Muscle of leg (tissue), 11 donors: ENCODE measurements around the gene MYEOV. TPM values are rescaled to one million over a fixed set of nuclear protein-coding genes. Genes with fewer than 3 reads are reported as not detected.

Source experiments
- DNase-seq: peaks from one replicate; pipeline ENCODE4 v3.0.0; 2013
- H3K27ac ChIP-seq: one replicate; pipeline ENCODE4 v1.5.1; 2013; ENCODE audit warnings: mild to moderate bottlenecking, low read length, control low read depth
- H3K27me3 ChIP-seq: one replicate; pipeline ENCODE4 v1.6.1; 2013; ENCODE audit warnings: low read length; ENCODE audit not compliant: control insufficient read depth, insufficient read depth
- H3K36me3 ChIP-seq: one replicate; pipeline ENCODE4 v1.6.1; 2013; ENCODE audit warnings: low read length; ENCODE audit not compliant: control insufficient read depth, insufficient read depth
- H3K4me1 ChIP-seq: one replicate; pipeline ENCODE4 v1.6.1; 2013; ENCODE audit warnings: low read length; ENCODE audit not compliant: control insufficient read depth, insufficient read depth
- H3K4me3 ChIP-seq: one replicate; pipeline ENCODE4 v1.5.1; 2013; ENCODE audit warnings: low read length, control low read depth
- H3K9me3 ChIP-seq: replicated peaks from 2 replicates; pipeline ENCODE4 v1.6.1; 2013; ENCODE audit warnings: low read depth, low read length; ENCODE audit not compliant: control insufficient read depth
- WGBS: methylation state at CpG from one replicate; pipeline ENCODE4 v1.1.5; 2013; ENCODE audit warnings: missing lambda C conversion rate; ENCODE audit not compliant: insufficient coverage; 5-methylcytosine and 5-hydroxymethylcytosine counted together
- polyA plus RNA-seq, 8 donors: library from polyadenylated mRNA; unstranded; fragments of 120-200 nt; gene quantifications; one replicate each; pipeline versions ENCODE4 v1.2.1 to v1.2.3, GENCODE V29; 2013; ENCODE audit warnings: inconsistent platforms in 1 of 8, low replicate concordance in 1 of 8; ENCODE audit not compliant: insufficient read length in 8 of 8, insufficient read depth in 1 of 8
- total RNA-seq: library from RNA; stranded (reverse); fragments of 120-200 nt; gene quantifications from one replicate; pipeline ENCODE4 v1.2.4, GENCODE V29; 2013

MYEOV gene
- total and polyA plus RNA-seq, 9 donors: 0.48 to 1.9 (median 1.1) TPM; not detected in 1

DNA sequence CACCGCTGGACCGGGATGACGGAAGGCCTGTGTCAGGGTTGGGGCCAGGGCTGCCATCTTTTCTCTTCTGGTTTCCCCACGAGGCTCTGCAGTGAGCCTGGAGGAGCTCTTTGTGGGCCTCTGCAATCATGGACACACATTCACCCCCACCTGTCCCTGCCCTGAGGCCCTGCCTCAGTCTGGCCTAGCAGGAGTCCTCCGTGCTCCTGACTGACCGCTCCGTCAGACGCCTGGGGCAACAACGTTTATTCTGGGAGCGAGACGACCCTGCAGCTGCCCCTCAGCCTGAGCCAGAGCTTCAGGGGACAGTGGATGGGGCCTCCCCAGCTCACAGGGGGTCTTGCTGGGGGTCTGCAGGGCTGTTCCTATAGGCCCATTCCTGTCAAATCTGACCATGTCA is 8.2 kb upstream of the MYEOV start:
- no peak overlapping the region for H3K27ac ChIP-seq
- no peaks in the 10 kb centered on the region for H3K36me3 ChIP-seq
- DNase-seq: no peak
- H3K4me3 ChIP-seq: no peak overlapping the region
- peaks cover 3% of the 10 kb centered on the region for H3K9me3 ChIP-seq
- H3K27me3 ChIP-seq: peaks cover 13% of the 10 kb centered on the region
- WGBS: 78% methylated on average over 10 of the region's 11 CpGs
- H3K4me1 ChIP-seq: peaks cover 27% of the 10 kb centered on the region

DNA sequence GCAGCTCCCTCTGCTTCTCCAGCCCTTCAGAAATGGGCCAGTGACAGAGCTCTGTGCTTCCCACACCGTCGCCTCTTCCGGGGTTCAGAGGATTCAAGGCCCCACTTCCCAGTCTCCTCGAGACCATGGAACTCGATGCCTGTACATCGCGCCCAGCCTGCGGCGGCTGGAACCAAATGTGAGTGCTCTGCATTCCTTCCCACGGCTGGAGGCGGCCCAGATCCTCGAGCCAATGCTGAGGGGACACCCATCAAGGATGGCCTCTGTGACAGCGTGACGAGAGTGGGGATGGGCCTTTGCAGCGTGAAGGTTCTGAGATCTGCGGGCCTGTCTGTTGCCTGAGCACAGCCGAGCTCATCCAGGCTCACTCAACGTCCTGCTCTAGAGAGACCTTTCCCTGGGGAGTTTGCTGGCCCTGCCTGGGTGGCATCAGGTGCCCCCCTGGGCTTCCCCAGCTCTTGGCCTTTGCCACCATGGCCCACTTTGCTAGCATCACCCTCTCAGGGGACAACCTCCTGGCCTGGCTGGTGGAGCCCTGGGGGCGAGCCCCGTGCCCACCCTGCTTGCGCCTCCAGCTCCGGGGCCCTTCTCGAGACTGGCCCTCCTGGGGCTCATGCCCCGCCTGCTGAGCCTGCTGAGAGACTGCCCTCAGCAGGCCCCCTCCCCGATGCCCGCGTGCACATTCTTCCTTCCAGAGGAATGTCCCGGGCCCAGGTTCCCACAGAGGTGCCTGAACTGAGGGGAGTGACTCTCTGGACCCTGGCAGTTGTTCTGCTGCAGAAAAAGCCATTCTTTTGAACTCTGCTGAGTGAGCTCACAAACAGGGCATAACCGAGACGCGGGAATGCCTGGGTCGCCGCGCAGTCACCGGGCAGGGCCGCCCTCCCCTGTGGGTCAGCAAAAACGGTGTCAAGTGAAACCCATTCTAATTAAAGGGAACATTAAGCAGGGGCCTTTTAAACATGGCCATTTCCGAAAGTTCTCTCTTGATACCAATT is 7.3 kb upstream of the MYEOV start:
- peaks cover 24% of the 10 kb centered on the region for H3K4me1 ChIP-seq
- no peak overlapping the region for H3K4me3 ChIP-seq
- peaks cover 13% of the 10 kb centered on the region for H3K27me3 ChIP-seq
- H3K9me3 ChIP-seq: peaks cover 3% of the 10 kb centered on the region
- H3K36me3 ChIP-seq: no peaks in the 10 kb centered on the region
- no peak overlapping the region for H3K27ac ChIP-seq
- 56% methylated on average over 36 of the region's 38 CpGs for WGBS
- DNase-seq: no peak

DNA sequence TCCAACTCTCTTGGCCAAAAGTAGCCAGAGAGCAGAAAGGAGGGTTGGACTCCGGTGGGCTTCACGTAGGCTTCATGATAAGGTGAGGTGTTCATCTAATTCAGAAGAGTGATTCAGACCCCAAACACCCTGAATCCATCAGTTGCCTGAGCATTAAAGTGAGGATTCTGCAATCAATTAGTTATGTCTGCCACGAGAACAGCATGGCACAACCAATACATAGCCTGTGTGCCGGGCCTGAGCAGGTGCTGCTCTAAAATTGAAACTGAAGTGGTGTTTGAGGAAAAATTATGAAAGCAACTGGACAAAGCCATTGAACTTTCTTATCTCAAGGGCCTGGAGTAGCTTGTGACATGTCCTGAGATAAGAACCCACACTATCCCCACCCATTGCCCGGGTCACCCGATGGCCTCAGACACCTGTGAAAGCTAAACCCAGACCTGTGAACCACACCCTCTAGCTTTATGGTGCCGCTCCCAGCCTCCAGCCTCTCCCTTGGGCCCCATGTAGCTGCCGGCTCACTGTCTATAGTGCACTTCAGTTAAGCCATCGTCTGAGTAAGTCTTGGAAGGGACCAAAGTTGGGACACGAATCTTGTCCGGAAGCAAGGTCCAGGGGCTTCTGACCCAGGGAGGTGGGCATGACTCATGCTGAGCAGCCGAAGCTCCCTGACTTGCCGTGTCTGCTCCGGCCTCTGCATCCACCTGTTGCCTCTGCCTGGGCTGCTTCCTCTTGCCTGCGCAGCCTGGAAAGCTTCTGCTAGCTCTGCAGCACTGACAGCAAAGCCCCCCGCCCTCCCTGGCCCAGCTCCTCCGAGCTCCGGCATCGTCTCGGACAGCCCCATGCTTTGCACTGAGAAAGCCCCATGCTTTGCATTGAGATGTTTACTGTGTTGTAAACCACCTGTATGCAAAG is 5.7 kb upstream of the MYEOV start:
- DNase-seq: no peak
- 66% methylated on average over 13 of the region's 20 CpGs for WGBS
- peaks cover 24% of the 10 kb centered on the region for H3K4me1 ChIP-seq

DNA sequence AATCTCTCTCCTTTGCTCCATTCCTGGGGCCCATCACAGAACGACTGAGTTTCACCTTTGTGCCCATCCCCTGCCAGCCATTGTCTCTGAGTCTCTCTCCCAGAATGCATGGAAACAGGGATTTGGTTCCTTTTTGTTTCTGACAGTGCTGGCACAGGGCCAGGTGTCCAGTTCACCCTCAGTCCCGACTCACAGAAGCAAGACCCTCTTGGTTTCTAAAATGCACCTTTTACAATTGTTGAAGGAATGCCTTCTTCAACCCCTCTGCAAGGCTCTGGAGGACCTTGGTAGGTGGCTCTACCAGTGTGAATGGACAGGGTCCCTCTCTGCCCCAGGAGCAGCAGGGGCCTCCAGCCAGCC is 5.1 kb upstream of the MYEOV start:
- Histone ChIP-seq H3K9me3 (peaks cover 3% of the 10 kb centered on the region), H3K4me3 (no peak overlapping the region), H3K27ac (no peak overlapping the region), H3K36me3 (no peaks in the 10 kb centered on the region), H3K4me1 (peaks cover 24% of the 10 kb centered on the region), H3K27me3 (peaks cover 8% of the 10 kb centered on the region)
- 11% methylated on average over 2 of the region's 2 CpGs for WGBS
- no peak for DNase-seq

More for the DNA sequence above, 5.7 kb upstream of the MYEOV start:
- no peak overlapping the region for H3K4me3 ChIP-seq
- H3K27ac ChIP-seq: no peak overlapping the region
- H3K36me3 ChIP-seq: no peaks in the 10 kb centered on the region
- H3K27me3 ChIP-seq: peaks cover 8% of the 10 kb centered on the region
- H3K9me3 ChIP-seq: peaks cover 3% of the 10 kb centered on the region

DNA sequence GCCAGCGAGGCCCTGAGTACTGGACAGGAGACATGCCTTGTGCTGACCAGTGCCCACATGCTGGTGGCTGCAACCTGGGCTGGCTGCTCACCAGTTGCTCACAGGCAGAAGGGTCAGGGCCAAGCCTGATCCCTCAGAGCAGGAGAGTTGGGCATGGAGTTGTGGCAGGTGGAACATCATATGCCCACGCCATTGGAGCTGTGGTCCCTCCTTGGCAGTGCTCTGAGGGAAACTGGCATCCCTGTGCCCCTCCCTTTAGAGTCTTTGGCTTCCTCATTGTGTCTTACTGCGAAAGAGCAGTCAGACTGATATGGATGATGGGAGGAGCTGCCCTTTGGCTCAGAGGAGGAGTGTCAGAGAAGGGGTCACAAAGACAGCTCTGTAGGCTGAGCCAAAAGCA is 3.1 kb upstream of the MYEOV start:
- DNase-seq: no peak
- WGBS: 92% methylated on average over 2 of the region's 3 CpGs

DNA sequence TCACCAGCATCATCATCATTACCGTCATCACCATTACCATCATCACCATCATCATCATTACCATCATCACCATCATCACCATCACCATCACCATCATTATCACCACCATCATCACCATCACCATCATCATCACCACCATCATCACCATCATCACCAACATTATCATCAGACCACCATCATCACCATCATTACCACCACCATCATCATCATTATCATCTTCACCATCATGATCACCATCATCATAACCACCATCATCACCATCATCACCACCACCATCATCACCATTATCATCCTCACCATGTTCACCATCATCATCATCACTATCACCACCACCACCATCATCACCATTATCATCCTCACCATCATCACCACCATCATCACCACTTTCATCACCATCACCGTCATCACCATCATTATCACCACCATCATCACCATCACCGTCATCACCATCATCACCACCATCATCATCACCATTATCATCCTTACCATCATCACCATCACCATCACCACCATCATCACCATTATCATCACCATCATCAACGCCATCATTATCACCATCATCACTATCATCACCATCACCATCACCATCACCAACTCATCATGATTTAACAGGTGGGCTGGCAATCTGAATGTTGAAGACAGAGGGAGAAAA is 2.4 kb upstream of the MYEOV start:
- Histone ChIP-seq H3K4me1 (peaks cover 29% of the 10 kb centered on the region), H3K9me3 (peaks cover 4% of the 10 kb centered on the region), H3K27ac (no peak overlapping the region), H3K27me3 (peaks cover 8% of the 10 kb centered on the region), H3K36me3 (no peaks in the 10 kb centered on the region), H3K4me3 (no peak overlapping the region)
- WGBS: 90% methylated on average over 2 of the region's 4 CpGs
- DNase-seq: no peak

More for the DNA sequence above, 3.1 kb upstream of the MYEOV start:
- Histone ChIP-seq H3K27ac (no peak overlapping the region), H3K9me3 (peaks cover 3% of the 10 kb centered on the region), H3K4me3 (no peak overlapping the region), H3K36me3 (no peaks in the 10 kb centered on the region), H3K4me1 (peaks cover 28% of the 10 kb centered on the region), H3K27me3 (peaks cover 8% of the 10 kb centered on the region)

DNA sequence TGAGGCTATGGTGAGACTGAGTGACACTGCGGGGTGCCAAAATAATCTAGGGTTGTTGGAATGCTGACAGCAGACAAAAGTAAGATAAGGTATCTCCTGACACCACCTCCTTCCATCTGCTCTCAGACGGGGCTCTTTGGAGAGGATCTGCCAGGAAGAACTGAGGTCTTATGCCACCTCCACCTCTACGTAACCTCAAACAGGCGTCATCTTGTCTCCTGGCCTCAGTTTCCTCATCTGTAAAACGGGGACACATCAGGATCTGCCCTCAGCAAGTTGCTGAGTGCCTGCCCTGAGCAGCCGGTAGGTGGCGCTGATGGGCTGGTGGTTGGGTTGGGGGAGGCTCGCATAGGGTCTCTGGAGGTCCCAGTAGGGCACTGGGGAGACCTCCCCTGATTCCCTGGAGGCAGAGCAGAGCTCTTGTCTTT is 1.7 kb upstream of the MYEOV start:
- Histone ChIP-seq H3K9me3 (peaks cover 8% of the 10 kb centered on the region), H3K4me3 (no peak overlapping the region), H3K27ac (no peak overlapping the region), H3K27me3 (peaks cover 8% of the 10 kb centered on the region), H3K36me3 (no peaks in the 10 kb centered on the region), H3K4me1 (peaks cover 32% of the 10 kb centered on the region)
- WGBS: 11% methylated on average over 7 of the region's 8 CpGs
- DNase-seq: no peak

DNA sequence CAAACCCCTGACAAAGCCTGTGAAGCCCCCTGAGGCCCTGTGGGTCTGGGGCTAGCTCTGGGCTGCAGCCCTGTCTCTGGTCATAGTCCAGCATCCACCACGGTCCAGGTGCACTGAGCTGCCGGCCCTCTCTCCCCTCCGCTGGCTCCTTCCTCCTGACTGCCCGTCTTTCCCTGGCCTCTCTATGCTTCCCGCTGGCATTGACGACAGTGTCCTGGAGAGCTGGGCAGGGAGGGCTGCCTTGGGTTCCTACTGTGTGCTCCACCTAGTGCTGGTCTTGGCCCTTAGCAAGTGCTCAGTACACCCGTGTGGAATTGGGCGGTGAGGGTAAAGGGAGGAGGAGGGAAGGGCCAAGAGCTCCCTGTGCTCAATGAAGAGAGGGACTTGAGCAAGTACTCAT is 868 bp upstream of the MYEOV start:
- H3K36me3 ChIP-seq: no peaks in the 10 kb centered on the region
- H3K27me3 ChIP-seq: peaks cover 10% of the 10 kb centered on the region
- DNase-seq: no peak
- H3K4me3 ChIP-seq: no peak overlapping the region
- 51% methylated on average over 6 of the region's 8 CpGs for WGBS
- peaks cover 5% of the 10 kb centered on the region for H3K9me3 ChIP-seq
- H3K4me1 ChIP-seq: peaks cover 34% of the 10 kb centered on the region
- no peak overlapping the region for H3K27ac ChIP-seq

DNA sequence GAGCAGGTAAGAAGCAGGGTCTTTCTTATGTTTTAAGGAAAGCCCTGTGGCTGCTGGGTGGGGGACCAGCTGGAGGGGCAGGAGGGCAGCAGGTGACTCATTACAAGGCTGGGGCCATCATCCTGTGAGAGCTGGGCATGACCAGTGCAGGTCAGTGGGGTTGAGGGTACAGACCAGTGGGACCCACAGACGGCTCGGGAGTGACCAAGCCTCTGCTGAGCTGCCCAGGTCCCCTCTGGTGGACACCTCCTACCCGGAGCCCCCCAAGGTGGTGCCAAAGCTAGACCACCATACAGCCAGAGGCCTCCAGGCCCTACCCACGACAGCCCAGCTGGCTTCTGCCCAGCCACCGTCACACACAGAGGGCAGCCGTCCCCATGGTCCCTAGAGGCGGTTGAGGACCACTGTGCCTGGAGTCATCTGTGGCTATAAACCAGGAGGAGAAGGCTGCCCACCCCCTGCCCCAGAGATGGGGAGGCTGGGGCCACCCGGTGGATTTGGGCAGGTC is 670 bp downstream of the MYEOV start:
- peaks cover 40% of the 10 kb centered on the region for H3K4me1 ChIP-seq
- WGBS: 79% methylated on average over 8 of the region's 8 CpGs

More for the DNA sequence above, 670 bp downstream of the MYEOV start:
- peaks cover 4% of the 10 kb centered on the region for H3K27me3 ChIP-seq
- H3K4me3 ChIP-seq: no peak overlapping the region
- no peak overlapping the region for H3K27ac ChIP-seq
- H3K9me3 ChIP-seq: peaks cover 5% of the 10 kb centered on the region
- no peak for DNase-seq
- H3K36me3 ChIP-seq: no peaks in the 10 kb centered on the region
